Measurements from ENCODE around the gene ONECUT1. TPM values are rescaled to one million over a fixed set of nuclear protein-coding genes. Genes with fewer than 3 reads are reported as not detected.

The ONECUT1 gene
- total and polyA plus RNA-seq, 3 donors from 2014 or later: 3.4 to 10.0 (median 3.6) TPM

DNA sequence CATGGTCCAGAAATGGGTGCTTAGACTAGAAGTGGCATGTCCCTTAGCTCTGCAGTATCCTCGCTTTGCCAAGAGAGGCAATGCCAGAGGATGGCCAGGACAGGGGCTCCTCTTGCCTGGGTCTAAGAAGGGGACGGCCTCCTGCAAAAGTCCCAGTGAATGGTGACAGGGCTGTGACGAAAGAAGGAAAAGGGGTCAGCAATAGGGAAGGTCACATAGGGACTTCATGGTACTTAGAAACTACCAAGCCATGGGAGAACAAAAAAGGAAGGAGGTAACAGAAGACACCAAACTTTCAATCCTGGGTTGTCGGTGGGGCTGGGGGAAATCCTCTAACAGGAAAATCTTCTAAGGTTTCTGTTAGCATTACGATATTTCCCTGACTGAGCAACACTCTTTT, 74.7 kb downstream of the ONECUT1 start:
- no peak for DNase-seq
- 71 to 74% methylated on average over 5 of the region's 5 CpGs for WGBS, 2 donors
- Histone ChIP-seq H3K27me3 (no peaks in the 10 kb centered on the region), H3K27ac (no peak overlapping the region), H3K4me1 (peaks cover 6% of the 10 kb centered on the region), H3K4me3 (no peak overlapping the region), H3K9me3 (no peaks in the 10 kb centered on the region), H3K36me3 (ENCODE audit: low read depth, missing control alignments) (no peaks in the 10 kb centered on the region)
- TF ChIP-seq, protein P1, sequence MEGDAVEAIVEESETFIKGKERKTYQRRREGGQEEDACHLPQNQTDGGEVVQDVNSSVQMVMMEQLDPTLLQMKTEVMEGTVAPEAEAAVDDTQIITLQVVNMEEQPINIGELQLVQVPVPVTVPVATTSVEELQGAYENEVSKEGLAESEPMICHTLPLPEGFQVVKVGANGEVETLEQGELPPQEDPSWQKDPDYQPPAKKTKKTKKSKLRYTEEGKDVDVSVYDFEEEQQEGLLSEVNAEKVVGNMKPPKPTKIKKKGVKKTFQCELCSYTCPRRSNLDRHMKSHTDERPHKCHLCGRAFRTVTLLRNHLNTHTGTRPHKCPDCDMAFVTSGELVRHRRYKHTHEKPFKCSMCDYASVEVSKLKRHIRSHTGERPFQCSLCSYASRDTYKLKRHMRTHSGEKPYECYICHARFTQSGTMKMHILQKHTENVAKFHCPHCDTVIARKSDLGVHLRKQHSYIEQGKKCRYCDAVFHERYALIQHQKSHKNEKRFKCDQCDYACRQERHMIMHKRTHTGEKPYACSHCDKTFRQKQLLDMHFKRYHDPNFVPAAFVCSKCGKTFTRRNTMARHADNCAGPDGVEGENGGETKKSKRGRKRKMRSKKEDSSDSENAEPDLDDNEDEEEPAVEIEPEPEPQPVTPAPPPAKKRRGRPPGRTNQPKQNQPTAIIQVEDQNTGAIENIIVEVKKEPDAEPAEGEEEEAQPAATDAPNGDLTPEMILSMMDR (IDR thresholded peaks at IDR 0.05): no peak
- TF ChIP-seq POLR2A (IDR thresholded peaks at IDR 0.05): no peak
- intact Hi-C loops (cut with DNase I; ENCODE audit: low total_unique reads): no loop called here

DNA sequence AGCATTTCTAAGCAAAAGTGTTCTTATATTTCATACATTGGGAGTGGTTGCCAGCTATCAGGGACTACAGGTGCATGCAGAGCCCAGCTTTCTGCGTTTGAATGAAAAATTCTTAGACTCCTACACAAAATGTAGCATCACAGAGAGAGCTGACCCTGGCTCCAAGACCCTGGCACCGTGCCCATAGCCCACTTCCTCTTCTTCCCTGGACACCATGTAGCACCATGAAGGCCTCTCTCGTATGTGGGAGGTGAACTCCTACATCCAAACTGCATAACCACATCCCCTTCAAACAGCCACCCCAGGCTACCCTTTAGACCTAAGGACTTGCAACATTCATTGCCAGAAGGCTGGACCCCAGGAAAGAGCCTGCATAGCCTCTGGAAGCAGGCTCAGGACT, 75.2 kb downstream of the ONECUT1 start:
- DNase-seq: no peak
- Histone ChIP-seq H3K27ac (no peak overlapping the region), H3K9me3 (no peaks in the 10 kb centered on the region), H3K36me3 (ENCODE audit: low read depth, missing control alignments) (no peaks in the 10 kb centered on the region), H3K4me1 (peaks cover 6% of the 10 kb centered on the region), H3K4me3 (no peak overlapping the region), H3K27me3 (no peaks in the 10 kb centered on the region)
- 36 to 50% methylated on average over 3 of the region's 3 CpGs for WGBS, 2 donors
- intact Hi-C loops (cut with DNase I; ENCODE audit: low total_unique reads): no loop called here
- TF ChIP-seq, protein P1 (IDR thresholded peaks at IDR 0.05): no peak
- TF ChIP-seq POLR2A (IDR thresholded peaks at IDR 0.05): no peak

- Histone ChIP-seq H3K36me3 (ENCODE audit: low read depth, missing control alignments) (no peaks in the 10 kb centered on the region), H3K4me1 (no peaks in the 10 kb centered on the region), H3K27me3 (no peaks in the 10 kb centered on the region), H3K4me3 (no peak overlapping the region), H3K27ac (no peak overlapping the region), H3K9me3 (no peaks in the 10 kb centered on the region)
- TF ChIP-seq POLR2A (IDR thresholded peaks at IDR 0.05): no peak
- TF ChIP-seq, protein P1 (IDR thresholded peaks at IDR 0.05): no peak
- no peak for DNase-seq
- intact Hi-C loops (cut with DNase I; ENCODE audit: low total_unique reads): no loop called here
- 72 to 75% methylated on average over 2 of the region's 2 CpGs for WGBS, 2 donors
Measured at GRCh38 chr15:52710708-52711389, 79.3 kb downstream of the ONECUT1 start.

DNA sequence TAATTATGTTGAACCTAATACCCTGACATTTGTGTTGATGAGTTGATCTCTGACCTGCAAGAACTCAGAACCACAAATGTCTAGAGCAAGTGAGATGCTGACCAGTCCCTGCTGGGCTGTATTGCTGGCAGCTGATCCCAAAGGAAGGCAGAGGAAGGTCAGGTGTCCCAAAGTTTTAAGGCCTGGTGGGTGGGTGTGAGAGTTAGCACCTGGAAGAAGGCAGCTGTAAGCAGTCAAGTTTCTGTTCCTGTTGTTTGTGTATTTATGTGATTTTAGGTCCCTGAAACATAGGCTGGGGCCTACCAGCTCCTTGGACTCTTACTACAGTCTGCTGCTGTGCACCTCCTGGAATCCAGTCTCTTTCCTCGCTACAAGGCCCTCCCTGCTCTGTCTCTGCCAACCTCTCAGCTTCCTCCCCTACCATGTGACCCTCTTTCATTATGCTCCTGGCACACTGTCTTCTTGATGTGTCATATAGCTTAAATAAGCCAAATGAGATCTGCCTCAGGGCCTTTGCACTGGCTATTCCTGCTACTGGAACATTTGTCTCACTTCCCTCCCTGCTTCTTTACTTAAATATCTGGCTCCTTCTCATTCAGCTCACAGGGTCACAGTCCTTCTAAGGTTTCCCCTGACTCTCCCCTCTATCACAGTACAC, 80.0 kb downstream of the ONECUT1 start:
- H3K4me1 ChIP-seq: no peaks in the 10 kb centered on the region
- H3K27me3 ChIP-seq: no peaks in the 10 kb centered on the region
- 89 to 94% methylated on average over 1 of the region's 1 CpG for WGBS, 2 donors
- DNase-seq: no peak
- H3K27ac ChIP-seq: no peak overlapping the region
- intact Hi-C loops (cut with DNase I; ENCODE audit: low total_unique reads): no loop called here
- TF ChIP-seq POLR2A (IDR thresholded peaks at IDR 0.05): no peak
- TF ChIP-seq, protein P1 (IDR thresholded peaks at IDR 0.05): no peak
- H3K4me3 ChIP-seq: no peak overlapping the region
- H3K36me3 ChIP-seq (ENCODE audit: low read depth, missing control alignments): no peaks in the 10 kb centered on the region
- H3K9me3 ChIP-seq: no peaks in the 10 kb centered on the region
